Chondrocyte (in vitro differentiated cells): Measurements from ENCODE around the gene SLC44A3. TPM values are rescaled to one million over a fixed set of nuclear protein-coding genes. Genes with fewer than 3 reads are reported as not detected.

Source experiments
- DNase-seq: peaks from one replicate; pipeline ENCODE4 v3.0.0; 2021; ENCODE audit warnings: mixed read lengths, low spot score
- H3K27ac Mint-ChIP-seq: one replicate; pipeline ENCODE4 v1.8.0; 2021; ENCODE audit warnings: mild to moderate bottlenecking, moderate library complexity, mixed read lengths; ENCODE audit not compliant: unreplicated experiment
- H3K27me3 Mint-ChIP-seq: 2 replicates; pipeline ENCODE4 v1.8.0; 2021; ENCODE audit warnings: low read depth, mixed read lengths
- H3K36me3 Mint-ChIP-seq: 2 replicates; pipeline ENCODE4 v1.8.0; 2021; ENCODE audit warnings: low read depth, mixed read lengths
- H3K4me1 Mint-ChIP-seq: 2 replicates; pipeline ENCODE4 v1.8.0; 2021; ENCODE audit warnings: low read depth, mild to moderate bottlenecking, mixed read lengths
- H3K4me3 Mint-ChIP-seq: one replicate; pipeline ENCODE4 v1.8.0; 2021; ENCODE audit warnings: mild to moderate bottlenecking, moderate library complexity, mixed read lengths; ENCODE audit not compliant: unreplicated experiment
- H3K9me3 Mint-ChIP-seq: 2 replicates; pipeline ENCODE4 v1.8.0; 2021; ENCODE audit warnings: low read depth, mixed read lengths
- total RNA-seq: library from RNA; stranded (reverse); gene quantifications from 3 replicates; pipeline ENCODE4 v1.2.1, GENCODE V29; 2021
- TF ChIP-seq, protein P1 (sequence below): fragments of 200-600 bp; sonication (generic); IDR thresholded peaks from 2 replicates; pipeline ENCODE4 v1.5.0; 2021; ENCODE audit warnings: antibody characterized with exemption, mild to moderate bottlenecking, moderate library complexity

SLC44A3 gene
- total RNA-seq, 1 donor from 2014 or later: 2.5 TPM

GRCh38 chr1:94798462-94798861 lies 21.7 kb upstream of the SLC44A3 start:
- Mint-ChIP-seq H3K36me3 (no peaks in the 10 kb centered on the region), H3K27ac (no peak overlapping the region), H3K4me1 (peaks cover 48% of the 10 kb centered on the region)

GRCh38 chr1:94799206-94799605 lies 21.0 kb upstream of the SLC44A3 start:
- Mint-ChIP-seq H3K27ac (no peak overlapping the region), H3K36me3 (no peaks in the 10 kb centered on the region), H3K9me3 (no peaks in the 10 kb centered on the region), H3K27me3 (no peaks in the 10 kb centered on the region), H3K4me1 (peaks cover 46% of the 10 kb centered on the region), H3K4me3 (no peak overlapping the region)
- DNase-seq: no peak
- TF ChIP-seq, protein P1, sequence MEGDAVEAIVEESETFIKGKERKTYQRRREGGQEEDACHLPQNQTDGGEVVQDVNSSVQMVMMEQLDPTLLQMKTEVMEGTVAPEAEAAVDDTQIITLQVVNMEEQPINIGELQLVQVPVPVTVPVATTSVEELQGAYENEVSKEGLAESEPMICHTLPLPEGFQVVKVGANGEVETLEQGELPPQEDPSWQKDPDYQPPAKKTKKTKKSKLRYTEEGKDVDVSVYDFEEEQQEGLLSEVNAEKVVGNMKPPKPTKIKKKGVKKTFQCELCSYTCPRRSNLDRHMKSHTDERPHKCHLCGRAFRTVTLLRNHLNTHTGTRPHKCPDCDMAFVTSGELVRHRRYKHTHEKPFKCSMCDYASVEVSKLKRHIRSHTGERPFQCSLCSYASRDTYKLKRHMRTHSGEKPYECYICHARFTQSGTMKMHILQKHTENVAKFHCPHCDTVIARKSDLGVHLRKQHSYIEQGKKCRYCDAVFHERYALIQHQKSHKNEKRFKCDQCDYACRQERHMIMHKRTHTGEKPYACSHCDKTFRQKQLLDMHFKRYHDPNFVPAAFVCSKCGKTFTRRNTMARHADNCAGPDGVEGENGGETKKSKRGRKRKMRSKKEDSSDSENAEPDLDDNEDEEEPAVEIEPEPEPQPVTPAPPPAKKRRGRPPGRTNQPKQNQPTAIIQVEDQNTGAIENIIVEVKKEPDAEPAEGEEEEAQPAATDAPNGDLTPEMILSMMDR: no peak

More at GRCh38 chr1:94798462-94798861, 21.7 kb upstream of the SLC44A3 start:
- Mint-ChIP-seq H3K4me3 (no peak overlapping the region), H3K27me3 (no peaks in the 10 kb centered on the region), H3K9me3 (no peaks in the 10 kb centered on the region)
- no peak for DNase-seq
- TF ChIP-seq, protein P1: no peak

DNA sequence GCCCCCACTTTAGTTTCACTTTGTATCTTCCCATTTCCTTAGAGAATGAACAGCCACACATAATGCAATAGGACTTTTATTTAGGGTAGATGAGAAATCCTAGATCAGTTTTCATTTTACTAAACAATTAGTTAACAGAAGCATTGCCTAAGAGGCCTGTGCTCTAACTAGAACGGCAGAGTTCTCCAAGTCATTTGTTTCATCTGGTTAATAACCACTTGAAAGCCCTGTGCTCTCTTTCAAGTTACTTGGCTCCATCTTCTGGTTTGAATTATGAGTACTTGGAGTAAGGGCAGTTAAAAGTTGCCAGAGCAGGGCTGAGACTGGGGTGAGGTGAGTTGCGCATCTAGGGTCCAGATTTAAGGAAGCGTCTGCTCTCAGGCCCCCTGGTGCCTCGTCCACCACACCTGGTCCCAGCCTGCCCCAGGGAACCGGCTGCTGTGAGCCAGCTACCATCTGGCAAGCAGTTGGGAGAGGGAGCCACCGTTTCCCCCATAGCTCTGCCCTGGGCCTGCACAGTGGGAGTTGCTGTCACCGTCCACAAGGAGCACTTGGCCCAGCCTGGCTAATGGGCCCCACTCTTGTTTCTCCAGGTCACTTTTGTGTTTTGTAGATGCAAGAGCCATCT lies 18.1 kb upstream of the SLC44A3 start:
- H3K4me3 Mint-ChIP-seq: peak overlapping the region; percentile 65
- H3K27me3 Mint-ChIP-seq: no peaks in the 10 kb centered on the region
- H3K9me3 Mint-ChIP-seq: no peaks in the 10 kb centered on the region
- H3K27ac Mint-ChIP-seq: peak overlapping the region; percentile 15
- no peaks in the 10 kb centered on the region for H3K36me3 Mint-ChIP-seq
- DNase-seq: no peak
- peaks cover 41% of the 10 kb centered on the region for H3K4me1 Mint-ChIP-seq
- TF ChIP-seq, protein P1: peak; percentile 93

DNA sequence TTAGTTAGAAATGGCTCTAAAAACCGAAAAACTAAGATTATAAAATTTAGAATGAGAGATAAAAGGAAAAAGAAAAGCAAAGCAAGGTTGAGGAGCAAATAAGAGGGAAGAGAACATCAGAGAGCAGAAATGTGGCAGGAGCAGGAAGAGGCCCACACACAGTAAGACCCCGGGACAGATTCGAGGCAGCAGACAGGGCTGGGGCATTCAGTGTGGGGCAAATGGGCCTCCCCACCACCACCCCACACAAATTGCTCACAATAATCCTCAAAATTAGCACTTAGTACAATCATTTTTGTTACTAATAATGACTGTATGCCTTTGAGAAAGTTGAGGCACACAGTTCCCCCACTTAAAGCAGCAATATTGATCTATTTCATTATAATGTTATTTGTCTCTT lies 17.1 kb upstream of the SLC44A3 start:
- no peaks in the 10 kb centered on the region for H3K27me3 Mint-ChIP-seq
- DNase-seq: no peak
- TF ChIP-seq, protein P1: no peak
- peaks cover 30% of the 10 kb centered on the region for H3K4me1 Mint-ChIP-seq
- no peaks in the 10 kb centered on the region for H3K9me3 Mint-ChIP-seq
- no peaks in the 10 kb centered on the region for H3K36me3 Mint-ChIP-seq
- H3K4me3 Mint-ChIP-seq: no peak overlapping the region
- H3K27ac Mint-ChIP-seq: no peak overlapping the region

- no peaks in the 10 kb centered on the region for H3K27me3 Mint-ChIP-seq
- H3K4me1 Mint-ChIP-seq: peaks cover 29% of the 10 kb centered on the region
- H3K9me3 Mint-ChIP-seq: no peaks in the 10 kb centered on the region
- no peak overlapping the region for H3K27ac Mint-ChIP-seq
- TF ChIP-seq, protein P1: no peak
- H3K4me3 Mint-ChIP-seq: no peak overlapping the region
- no peaks in the 10 kb centered on the region for H3K36me3 Mint-ChIP-seq
- no peak for DNase-seq
These were observed 16.4 kb upstream of the SLC44A3 start for GRCh38 chr1:94803517-94804441.
